Esophagus muscularis mucosa (tissue), 4 donors: ENCODE results near the gene SERPINB11. TPM values are rescaled to one million over a fixed set of nuclear protein-coding genes. Genes with fewer than 3 reads are reported as not detected.

Experiments used
- DNase-seq: peaks from one replicate; pipeline ENCODE4 v3.0.0-alpha.2; 2017; ENCODE audit errors: extremely low spot score
- H3K27ac ChIP-seq, 4 donors: fragments of 200-600 bp; sonication (generic); replicated peaks in 1 of 4; 1 replicate in 3 of 4; 2 replicates in 1 of 4; pipeline ENCODE4 v1.5.1; 2016 to 2019; ENCODE audit warnings: mild to moderate bottlenecking in 1 of 4
- H3K27me3 ChIP-seq, 4 donors: fragments of 200-600 bp; sonication (generic); one replicate each; pipeline versions ENCODE4 v1.5.1 to v1.6.0; 2016 to 2019
- H3K36me3 ChIP-seq, 4 donors: fragments of 200-600 bp; sonication (generic); one replicate each; pipeline ENCODE4 v1.5.1; 2016 to 2019
- H3K4me1 ChIP-seq, 4 donors: fragments of 200-600 bp; sonication (generic); one replicate each; pipeline ENCODE4 v1.5.1; 2016 to 2019
- H3K4me3 ChIP-seq, 4 donors: fragments of 200-600 bp; sonication (generic); 1 replicate in 2 of 4; 2 replicates in 2 of 4; pipeline ENCODE4 v1.5.1; 2016 to 2019; ENCODE audit warnings: mild to moderate bottlenecking in 4 of 4, moderate library complexity in 1 of 4
- H3K9me3 ChIP-seq, 4 donors: fragments of 200-600 bp; sonication (generic); 1 replicate in 3 of 4; 2 replicates in 1 of 4; pipeline ENCODE4 v1.5.1; 2016 to 2019
- EP300 ChIP-seq: sonication (generic); formaldehyde crosslinking; IDR thresholded peaks from one replicate; pipeline ENCODE4 v1.6.1; 2017; ENCODE audit warnings: antibody characterized with exemption
- POLR2A ChIP-seq: fragments of 450-650 bp; IDR thresholded peaks from one replicate; pipeline ENCODE4 v1.6.1; 2017; ENCODE audit warnings: antibody characterized with exemption, moderate library complexity, mild to moderate bottlenecking, low read depth
- POLR2AphosphoS5 ChIP-seq, 2 donors: sonication (generic); formaldehyde crosslinking; IDR thresholded peaks; one replicate each; pipeline ENCODE4 v1.6.1; 2017; ENCODE audit warnings: antibody characterized with exemption in 2 of 2
- WGBS: methylation state at CpG from one replicate; pipeline ENCODE4 v1.1.5; 2018; 5-methylcytosine and 5-hydroxymethylcytosine counted together
- intact Hi-C: fragments of 100-400 bp; cut with DNase I; formaldehyde crosslinking; loops from one replicate; pipeline ENCODE4 v1.15.1; 2023
- total RNA-seq, 4 donors: library from RNA; depleted of rRNA; stranded (reverse); fragments of >200 nt; gene quantifications; one replicate each; pipeline versions ENCODE4 v1.1.0 to v1.2.1, GENCODE V29; 2016
- TF ChIP-seq, protein P1 (sequence below), 3 experiments: fragments of 200-600 bp in 2 of 3; fragments of 450-650 bp in 1 of 3; sonication (generic) in 2 of 3; IDR thresholded peaks; one replicate each; pipeline ENCODE4 v1.5.1; 2017 to 2019; ENCODE audit warnings: antibody characterized with exemption in 3 of 3, mild to moderate bottlenecking in 2 of 3, moderate library complexity in 1 of 3

The SERPINB11 gene
- total RNA-seq, 4 donors from 2014 or later: not detected

DNA sequence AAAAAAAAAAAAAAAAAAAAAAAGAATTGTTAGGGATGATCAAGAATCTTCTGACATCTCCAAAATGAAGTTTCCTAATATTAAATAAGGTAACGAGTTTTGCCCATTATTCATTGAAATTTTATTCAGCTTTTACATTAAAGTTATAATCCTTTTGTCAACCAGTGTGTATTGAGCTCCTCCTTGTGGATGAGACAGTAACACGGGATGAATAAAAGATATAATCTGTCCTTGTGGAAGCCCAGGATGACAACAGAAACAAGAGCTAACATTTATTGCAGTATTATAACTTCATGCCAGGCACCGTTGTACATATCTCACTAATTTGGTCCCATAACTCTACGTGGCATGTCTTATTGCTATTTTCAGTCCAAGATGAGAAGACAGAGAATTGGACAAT, 39.0 kb downstream of the SERPINB11 start:
- intact Hi-C loops: no loop called here
- Histone ChIP-seq H3K9me3 (no peaks in the 10 kb centered on the region), H3K4me3 (no peak overlapping the region), H3K27ac (no peak overlapping the region), H3K36me3 (no peaks in the 10 kb centered on the region), H3K4me1 (no peaks in the 10 kb centered on the region), H3K27me3 (no peaks in the 10 kb centered on the region)
- no peak for DNase-seq
- WGBS: 76% methylated on average over 4 of the region's 4 CpGs
- TF ChIP-seq, protein P1, sequence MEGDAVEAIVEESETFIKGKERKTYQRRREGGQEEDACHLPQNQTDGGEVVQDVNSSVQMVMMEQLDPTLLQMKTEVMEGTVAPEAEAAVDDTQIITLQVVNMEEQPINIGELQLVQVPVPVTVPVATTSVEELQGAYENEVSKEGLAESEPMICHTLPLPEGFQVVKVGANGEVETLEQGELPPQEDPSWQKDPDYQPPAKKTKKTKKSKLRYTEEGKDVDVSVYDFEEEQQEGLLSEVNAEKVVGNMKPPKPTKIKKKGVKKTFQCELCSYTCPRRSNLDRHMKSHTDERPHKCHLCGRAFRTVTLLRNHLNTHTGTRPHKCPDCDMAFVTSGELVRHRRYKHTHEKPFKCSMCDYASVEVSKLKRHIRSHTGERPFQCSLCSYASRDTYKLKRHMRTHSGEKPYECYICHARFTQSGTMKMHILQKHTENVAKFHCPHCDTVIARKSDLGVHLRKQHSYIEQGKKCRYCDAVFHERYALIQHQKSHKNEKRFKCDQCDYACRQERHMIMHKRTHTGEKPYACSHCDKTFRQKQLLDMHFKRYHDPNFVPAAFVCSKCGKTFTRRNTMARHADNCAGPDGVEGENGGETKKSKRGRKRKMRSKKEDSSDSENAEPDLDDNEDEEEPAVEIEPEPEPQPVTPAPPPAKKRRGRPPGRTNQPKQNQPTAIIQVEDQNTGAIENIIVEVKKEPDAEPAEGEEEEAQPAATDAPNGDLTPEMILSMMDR (IDR thresholded peaks at IDR 0.05): no peak
- TF ChIP-seq EP300 (no peak), POLR2A (no peak), POLR2AphosphoS5 (IDR thresholded peaks at IDR 0.05) (no peak)

DNA sequence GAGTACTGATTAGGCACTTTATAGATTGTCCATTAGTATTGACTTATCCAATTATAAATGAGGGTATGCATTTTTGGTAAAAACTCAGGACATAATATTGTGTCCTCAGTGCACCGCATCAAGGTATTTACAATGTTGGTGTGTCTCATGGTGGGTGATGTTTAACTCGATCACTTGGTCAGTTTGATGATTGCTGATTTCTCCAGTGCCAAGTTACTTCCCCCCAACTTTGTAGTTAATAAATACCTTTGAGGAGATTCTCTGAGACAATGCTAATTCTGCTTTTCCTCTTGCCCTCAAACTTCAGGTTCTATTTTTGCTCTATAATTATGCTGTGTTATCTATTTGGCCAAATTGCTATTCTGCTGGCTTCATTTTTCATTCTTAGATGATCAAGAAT, 44.2 kb downstream of the SERPINB11 start:
- Histone ChIP-seq H3K27me3 (no peaks in the 10 kb centered on the region), H3K4me1 (no peaks in the 10 kb centered on the region), H3K27ac (no peak overlapping the region), H3K36me3 (no peaks in the 10 kb centered on the region), H3K9me3 (peaks cover 0 to 6% (median 0%) of the 10 kb centered on the region in 4 donors), H3K4me3 (no peak overlapping the region)
- TF ChIP-seq POLR2A (no peak), POLR2AphosphoS5 (IDR thresholded peaks at IDR 0.05) (no peak), EP300 (no peak)
- TF ChIP-seq, protein P1 (IDR thresholded peaks at IDR 0.05): no peak
- no peak for DNase-seq
- intact Hi-C loops: no loop called here
- 94% methylated on average over 2 of the region's 2 CpGs for WGBS

DNA sequence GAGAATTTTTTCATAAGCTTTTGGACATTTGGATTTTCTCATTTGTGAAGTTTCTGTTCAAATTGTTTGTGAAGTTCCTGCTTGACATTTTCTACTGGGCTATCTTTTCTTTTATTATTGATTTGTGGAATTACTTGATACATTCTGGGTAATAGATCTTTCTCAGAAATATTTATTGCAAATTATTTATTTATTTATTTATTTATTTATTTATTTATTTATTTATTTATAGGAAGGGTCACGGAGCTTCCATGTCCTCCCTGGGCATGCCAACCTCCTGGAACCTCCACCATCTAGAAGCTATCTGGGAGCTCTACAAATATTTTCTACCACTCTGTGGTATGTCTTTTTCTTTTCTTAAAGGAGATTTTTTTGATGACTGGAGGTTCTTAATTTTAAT, 46.7 kb downstream of the SERPINB11 start:
- H3K27ac ChIP-seq: no peak overlapping the region
- no peaks in the 10 kb centered on the region for H3K4me1 ChIP-seq
- 97% methylated on average over 1 of the region's 1 CpG for WGBS
- no peaks in the 10 kb centered on the region for H3K27me3 ChIP-seq
- TF ChIP-seq EP300 (no peak), POLR2A (no peak), POLR2AphosphoS5 (IDR thresholded peaks at IDR 0.05) (no peak)
- TF ChIP-seq, protein P1 (IDR thresholded peaks at IDR 0.05): no peak
- no peak overlapping the region for H3K4me3 ChIP-seq
- intact Hi-C loops: no loop called here
- no peak for DNase-seq
- H3K36me3 ChIP-seq: no peaks in the 10 kb centered on the region
- H3K9me3 ChIP-seq: peaks cover 0 to 6% (median 0%) of the 10 kb centered on the region in 4 donors

DNA sequence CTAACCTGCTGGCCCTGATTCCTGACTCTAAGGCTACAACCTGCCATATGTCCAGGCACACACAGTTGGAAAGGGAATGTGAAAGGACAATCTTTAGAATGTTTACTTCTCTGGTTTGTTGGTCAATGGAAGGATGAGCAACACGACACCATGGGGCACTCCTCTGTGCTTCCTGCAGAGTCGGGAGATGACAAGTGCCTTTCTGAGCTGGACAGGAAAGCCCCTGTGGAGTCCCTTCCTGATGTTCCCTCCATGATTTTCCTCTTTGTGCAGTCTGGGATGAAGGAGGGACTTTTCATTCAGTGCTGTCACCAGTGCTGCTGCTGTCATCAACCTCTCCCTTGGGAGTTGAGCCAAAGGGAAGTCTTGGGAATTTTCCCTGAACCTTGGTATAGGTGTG, 49.9 kb downstream of the SERPINB11 start:
- intact Hi-C loops: no loop called here
- no peak for DNase-seq
- peaks cover 0 to 6% (median 0%) of the 10 kb centered on the region in 4 donors for H3K9me3 ChIP-seq
- 80% methylated on average over 2 of the region's 2 CpGs for WGBS
- H3K27ac ChIP-seq: no peak overlapping the region
- no peaks in the 10 kb centered on the region for H3K36me3 ChIP-seq
- no peaks in the 10 kb centered on the region for H3K4me1 ChIP-seq
- TF ChIP-seq, protein P1 (IDR thresholded peaks at IDR 0.05): no peak
- TF ChIP-seq POLR2A (no peak), POLR2AphosphoS5 (IDR thresholded peaks at IDR 0.05) (no peak), EP300 (no peak)
- no peaks in the 10 kb centered on the region for H3K27me3 ChIP-seq
- H3K4me3 ChIP-seq: no peak overlapping the region

DNA sequence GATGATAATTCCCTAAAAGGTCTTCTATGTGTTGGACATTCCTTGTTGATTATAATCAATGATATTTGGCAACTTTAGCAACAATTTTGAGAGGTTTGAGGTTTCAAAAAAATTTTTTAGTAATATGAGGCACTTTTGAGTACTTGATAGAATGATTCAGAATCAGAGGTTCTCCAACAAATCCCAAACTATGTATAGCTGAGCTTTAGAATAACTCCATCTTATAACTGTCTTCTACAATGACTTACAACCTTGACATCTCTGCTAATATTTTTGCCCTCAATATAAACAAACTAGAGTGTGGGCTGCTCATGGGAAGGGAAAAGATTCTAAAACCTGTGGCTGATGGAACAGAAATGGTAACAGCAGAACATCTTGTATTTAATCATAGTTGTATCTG, 50.9 kb downstream of the SERPINB11 start:
- no peak overlapping the region for H3K4me3 ChIP-seq
- no peak overlapping the region for H3K27ac ChIP-seq
- H3K36me3 ChIP-seq: no peaks in the 10 kb centered on the region
- DNase-seq: no peak
- no peaks in the 10 kb centered on the region for H3K27me3 ChIP-seq
- intact Hi-C loops: no loop called here
- TF ChIP-seq, protein P1 (IDR thresholded peaks at IDR 0.05): no peak
- peaks cover 0 to 4% (median 0%) of the 10 kb centered on the region in 4 donors for H3K9me3 ChIP-seq
- H3K4me1 ChIP-seq: no peaks in the 10 kb centered on the region
